HCT116 (cell line): ENCODE measurements around the gene FRZB.

ENCODE experiments used
- CTCF ChIP-seq, 3 experiments: fragments of 200-600 bp in 1 of 3; sonication (generic) in 1 of 3; IDR thresholded peaks in 2 of 3; conservative IDR thresholded peaks in 1 of 3; 2 replicates each; pipeline ENCODE4 v1.5.1; 2012 to 2017; ENCODE audit warnings: low read depth in 2 of 3, low read length in 2 of 3, antibody characterized with exemption in 1 of 3, borderline replicate concordance in 1 of 3, control low read depth in 1 of 3, mild to moderate bottlenecking in 1 of 3, mixed read lengths in 1 of 3, mixed run types in 1 of 3, moderate library complexity in 1 of 3; ENCODE audit not compliant: insufficient read depth in 1 of 3
- EZH2 ChIP-seq: fragments of 200-600 bp; sonication (generic); IDR thresholded peaks from 2 replicates; pipeline ENCODE4 v1.6.1; 2017; ENCODE audit warnings: antibody characterized with exemption, mixed run types
- EZH2phosphoT487 ChIP-seq: fragments of 200-600 bp; IDR thresholded peaks from 2 replicates; pipeline ENCODE4 v1.6.1; 2018; ENCODE audit warnings: antibody characterized with exemption, borderline replicate concordance
- POLR2A ChIP-seq: IDR thresholded peaks from 2 replicates; pipeline ENCODE4 v1.7.0; 2011; ENCODE audit warnings: borderline replicate concordance; ENCODE audit not compliant: insufficient read depth, insufficient read length; ENCODE audit errors: extremely low read depth

- TF ChIP-seq CTCF (IDR thresholded peaks at IDR 0.05 in 2 of 3, conservative IDR thresholded peaks at IDR 0.05 in 1 of 3; ENCODE audit: borderline replicate concordance in 1 of 3, insufficient read depth in 1 of 3, low read depth in 2 of 3, low read length in 2 of 3) (no peak), POLR2A (no peak), EZH2phosphoT487 (no peak), EZH2 (no peak)
These were observed 27.2 kb upstream of the FRZB start for GRCh38 chr2:182893666-182894065.
